Superior temporal gyrus (tissue), 1 donor: ENCODE measurements around the gene BTG1.
A peak's percentile ranks its signal among the peaks of the same experiment; 100 is the strongest.
"Not testable (repeated sequence)": the region's sequence is repeated elsewhere in the genome, so short reads cannot be mapped to it uniquely, and the experiment has no call there.

ENCODE experiments used
- DNase-seq: peaks from one replicate; pipeline ENCODE4 v3.0.0-alpha.2; 2016; ENCODE audit errors: extremely low spot score

The BTG1 gene

DNA sequence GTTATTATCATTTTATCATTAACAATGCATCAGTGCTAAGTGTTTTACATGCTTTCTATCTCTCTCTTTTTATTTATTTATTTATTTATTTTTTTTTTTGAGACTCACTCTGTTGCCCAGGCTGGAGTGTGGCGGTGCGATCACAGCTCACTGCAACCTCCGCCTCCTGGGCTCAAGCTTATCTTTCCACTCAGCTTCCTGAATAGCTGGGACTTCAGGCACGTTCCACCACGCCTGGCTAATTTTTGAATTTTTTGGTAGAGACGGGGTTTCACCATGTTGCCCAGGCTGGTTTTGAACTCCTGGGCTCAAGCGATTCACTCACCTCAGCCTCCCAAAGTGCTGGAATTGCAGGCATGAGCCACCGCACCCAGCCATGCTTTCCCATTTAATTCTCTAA, 3.9 kb upstream of the BTG1 start:
- DNase-seq: no peak

DNA sequence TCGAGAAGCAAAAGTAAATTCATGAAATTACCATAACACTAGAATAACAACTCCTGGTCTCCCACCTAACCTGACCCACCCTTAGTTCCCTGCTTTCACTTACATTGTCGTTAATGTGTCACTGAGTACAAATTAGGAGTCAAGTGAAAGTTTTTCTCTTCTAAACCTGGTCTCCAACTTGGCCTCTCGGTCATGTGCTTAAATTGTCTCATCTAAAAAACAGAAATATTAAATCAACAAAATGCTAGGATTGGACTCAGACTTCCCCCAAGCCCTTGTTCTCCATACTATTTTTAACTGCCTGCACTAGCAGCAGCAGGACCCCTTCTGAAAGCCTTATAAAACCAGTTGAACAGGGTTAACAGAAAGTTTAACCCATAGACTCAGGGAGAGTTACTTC, 1.8 kb upstream of the BTG1 start:
- DNase-seq: no peak

DNA sequence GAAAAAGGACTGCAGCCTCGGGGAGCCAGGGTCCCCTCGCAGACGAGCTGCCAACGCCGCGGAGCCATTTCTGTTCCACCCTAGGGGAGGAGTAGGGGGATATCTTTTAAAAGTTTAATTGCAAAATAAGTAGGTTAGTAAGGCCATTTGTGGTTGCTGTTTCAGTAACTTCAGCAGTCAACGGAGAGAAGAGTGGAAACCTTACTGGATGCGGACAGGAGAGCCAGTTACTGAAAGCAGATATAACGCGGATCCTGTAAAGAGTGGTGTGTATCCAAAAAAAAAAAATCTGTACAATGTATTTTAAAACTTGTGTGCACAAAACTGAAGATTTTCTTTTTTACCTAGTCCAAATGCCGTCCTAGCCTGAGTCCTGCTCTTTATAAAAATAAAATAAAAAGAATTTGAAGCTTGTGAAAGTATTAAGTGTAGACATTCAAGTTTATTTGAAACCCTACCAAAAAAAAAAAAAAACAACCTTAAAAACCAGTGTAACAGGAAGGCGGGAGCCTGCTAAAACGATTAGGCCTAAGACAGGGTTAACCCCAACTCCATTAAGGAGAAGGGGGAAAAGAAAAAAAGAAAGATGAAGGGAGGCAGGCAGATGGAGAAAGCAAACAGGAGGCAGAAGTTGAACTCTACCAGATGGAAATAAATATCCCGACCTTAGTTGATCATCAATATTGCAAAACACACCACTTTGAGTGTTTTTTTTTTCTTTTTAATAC, 1.0 kb upstream of the BTG1 start:
- DNase-seq: no peak

DNA sequence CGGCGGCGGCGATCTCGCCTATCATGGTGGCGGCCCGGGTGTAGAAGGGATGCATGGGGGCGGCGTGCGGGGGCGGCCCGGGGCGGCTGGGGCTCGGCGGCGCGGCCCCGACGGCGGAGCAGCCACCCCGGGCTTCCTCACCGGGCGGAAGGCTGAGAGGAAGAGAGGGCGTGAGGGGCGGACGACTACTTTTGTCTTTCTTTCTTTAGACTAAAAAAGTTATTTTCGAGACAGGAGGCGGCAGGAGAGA, 240 bp downstream of the BTG1 start:
- no peak for DNase-seq

GRCh38 chr12:92144631-92145480, 790 bp downstream of the BTG1 start:
- DNase-seq: no peak

DNA sequence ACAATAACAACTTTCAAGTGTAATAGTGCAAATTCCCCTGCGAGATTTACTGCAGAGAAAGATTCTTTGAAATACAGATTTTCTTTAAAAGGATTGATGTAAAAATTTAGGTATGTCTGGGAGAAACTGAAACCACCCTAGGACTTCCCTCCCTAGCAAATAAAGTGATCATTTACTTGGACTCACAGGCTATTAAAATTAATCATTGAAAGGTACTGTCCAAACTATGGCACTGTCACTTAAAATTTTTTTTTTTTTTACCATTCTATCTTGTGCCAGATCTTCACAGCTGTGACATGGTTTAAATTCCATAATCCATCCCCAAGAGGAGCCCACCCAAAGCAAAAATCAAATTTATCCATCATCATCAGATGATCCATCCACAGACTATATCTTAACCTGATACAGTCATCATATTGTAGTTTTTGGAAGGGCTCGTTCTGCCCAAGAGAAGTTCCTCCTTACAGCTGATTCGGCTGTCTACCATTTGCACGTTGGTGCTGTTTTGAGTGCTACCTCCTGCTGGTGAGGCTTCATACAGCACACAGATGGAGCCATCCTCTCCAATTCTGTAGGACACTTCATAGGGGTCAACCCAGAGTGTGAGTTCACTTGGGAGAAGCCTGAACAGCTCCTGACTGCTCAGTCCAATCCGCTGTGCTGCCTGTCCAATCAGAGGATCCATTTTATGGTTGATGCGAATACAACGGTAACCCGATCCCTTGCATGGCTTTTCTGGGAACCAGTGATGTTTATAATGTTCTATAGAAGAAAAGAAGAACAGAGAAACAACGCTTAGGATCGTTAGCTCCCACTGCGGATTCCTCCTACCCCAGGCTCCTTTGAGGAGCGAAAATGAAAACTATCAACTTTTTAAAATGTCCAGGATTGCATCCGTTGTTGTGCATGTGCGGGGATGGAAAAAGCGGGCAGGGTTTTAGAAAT, 1.7 kb downstream of the BTG1 start:
- peak; percentile 82 for DNase-seq

DNA sequence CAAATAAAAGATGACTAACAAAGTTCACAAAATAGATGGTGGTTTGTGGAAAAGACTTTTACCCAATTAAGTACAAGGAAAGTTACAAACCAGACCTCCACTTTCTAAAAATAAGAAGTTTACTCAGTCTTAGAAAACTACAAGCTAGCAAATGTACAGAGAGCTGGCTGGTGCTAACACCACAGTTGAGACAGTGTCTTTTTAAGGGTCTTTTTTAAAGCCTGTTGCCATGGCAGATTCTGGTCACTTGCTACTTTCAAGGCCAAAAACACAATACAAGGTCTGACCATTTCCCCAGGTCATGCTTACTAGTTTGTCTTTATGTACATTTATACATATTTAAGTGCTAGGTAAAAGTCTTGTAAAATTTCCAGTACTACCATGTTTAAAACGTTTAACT, 2.4 kb downstream of the BTG1 start:
- peak; percentile 45 for DNase-seq

- no peak for DNase-seq
Measured at GRCh38 chr12:92142251-92142926, 3.3 kb downstream of the BTG1 start.

DNA sequence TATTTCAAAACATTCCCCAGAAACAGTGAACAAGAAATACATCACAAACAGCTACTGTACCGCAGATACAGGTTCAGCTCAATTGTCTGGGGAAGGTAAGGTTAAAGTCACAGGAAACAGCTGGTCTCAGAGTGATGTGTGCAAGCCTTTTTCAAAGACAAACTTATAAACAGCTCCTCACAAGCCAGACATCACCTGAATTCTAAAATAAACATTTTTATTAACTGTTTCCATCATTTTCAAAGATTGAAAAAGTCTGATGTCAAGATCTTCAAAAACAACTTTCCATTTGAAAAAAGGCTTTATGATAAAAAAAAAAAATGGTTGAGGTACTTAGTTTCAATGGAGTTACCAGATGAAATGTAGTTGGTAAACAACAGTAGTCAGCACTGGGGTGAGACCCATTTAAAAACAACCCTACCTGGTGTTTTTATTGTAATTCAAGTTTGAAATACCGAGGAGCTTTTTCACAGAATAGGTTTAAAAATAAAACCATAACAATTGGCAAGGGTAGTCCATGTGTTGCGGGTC, 4.0 kb downstream of the BTG1 start:
- DNase-seq: no peak

DNA sequence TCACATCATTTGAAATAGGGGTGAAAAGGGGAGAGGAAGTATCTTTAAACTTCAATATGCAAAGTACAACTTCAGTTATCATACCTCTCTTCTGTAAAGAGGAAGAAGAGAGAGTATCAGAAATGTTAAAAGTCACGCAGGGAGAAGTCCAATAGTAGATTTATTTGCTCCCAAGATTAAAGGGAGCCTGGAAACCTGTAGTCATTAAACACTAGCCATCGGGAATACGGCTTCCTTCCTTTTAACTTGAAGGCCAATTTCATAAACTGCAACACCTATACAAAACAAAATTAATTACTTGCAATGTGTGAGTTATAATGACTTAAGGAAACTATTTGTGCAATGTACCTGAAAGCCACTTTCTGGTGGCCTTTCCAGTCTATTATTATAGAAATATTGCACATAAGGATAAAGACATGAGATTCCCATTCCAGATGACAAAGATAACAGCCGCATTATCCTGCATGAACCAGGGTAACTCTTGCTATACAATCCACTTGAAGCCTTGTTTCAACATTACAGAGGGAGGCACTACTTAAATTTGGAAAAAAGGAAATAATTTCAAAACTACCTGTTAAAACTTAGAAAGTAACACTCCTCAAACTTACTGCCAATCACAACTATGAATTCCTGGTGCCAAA, 4.6 kb downstream of the BTG1 start:
- no peak for DNase-seq

GRCh38 chr12:92140156-92140555, 5.5 kb downstream of the BTG1 start:
- DNase-seq: no peak

DNA sequence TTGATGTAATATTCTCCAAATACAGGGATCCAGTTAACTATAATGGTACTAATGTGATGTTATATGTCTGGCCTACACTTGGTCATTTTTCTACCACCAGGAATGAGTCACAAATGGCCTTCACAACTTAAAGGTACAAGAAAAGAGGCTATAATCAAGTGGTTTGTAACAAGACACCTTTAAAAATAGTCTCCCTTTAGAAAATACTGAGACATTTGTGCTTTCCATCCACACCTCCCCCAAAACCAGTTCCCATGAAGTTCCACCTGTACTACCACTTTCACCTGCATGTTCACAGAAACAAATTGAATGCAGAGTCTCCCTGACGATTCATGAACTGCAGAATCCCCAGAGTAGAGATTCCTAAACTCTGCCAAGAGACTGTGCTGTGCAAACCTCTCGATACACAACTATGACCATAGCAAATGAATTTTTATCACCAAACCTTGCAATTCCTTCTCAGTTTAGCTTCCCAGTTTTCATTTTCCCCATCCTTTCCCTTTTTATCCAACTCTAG, 6.0 kb downstream of the BTG1 start:
- no peak for DNase-seq

GRCh38 chr12:92138626-92139025, 7.0 kb downstream of the BTG1 start:
- no peak for DNase-seq

GRCh38 chr12:92138144-92138543, 7.5 kb downstream of the BTG1 start:
- no peak for DNase-seq

DNA sequence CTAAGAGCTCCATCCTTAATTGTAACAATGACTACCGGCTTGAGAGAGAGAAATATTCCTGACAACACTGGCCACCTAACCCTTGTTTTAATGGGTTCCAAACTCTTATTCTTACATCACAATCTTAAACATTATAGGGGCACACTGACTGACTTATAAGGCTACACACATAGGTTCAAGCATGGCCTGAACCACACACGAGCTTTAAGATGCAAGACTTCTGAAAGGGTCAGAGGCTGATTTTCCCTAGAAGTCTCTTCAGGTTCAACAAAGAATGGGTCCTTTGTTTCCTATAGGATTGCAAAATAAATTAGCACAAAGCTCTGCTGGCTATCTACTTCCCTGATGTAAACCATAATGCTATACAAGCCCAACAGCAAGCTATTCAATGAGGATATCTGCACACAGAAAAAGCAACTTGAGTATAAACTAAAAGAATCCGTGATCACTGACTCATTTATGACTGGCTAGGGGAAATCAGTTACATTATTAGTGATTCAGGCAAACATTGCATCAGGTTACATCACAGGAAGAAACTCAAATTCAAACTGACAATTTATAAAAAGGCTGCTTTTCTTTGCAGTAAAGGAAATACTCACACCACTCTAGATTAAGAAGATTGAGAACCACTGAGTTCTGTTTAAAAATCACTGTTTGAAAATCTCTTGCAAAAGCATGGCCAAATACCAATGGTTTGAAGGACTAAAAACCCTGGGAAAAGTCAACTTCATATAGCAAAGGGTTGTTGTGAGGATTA, 8.5 kb downstream of the BTG1 start:
- no peak for DNase-seq

- no peak for DNase-seq
Measured at GRCh38 chr12:92136026-92136730, 9.5 kb downstream of the BTG1 start.

DNA sequence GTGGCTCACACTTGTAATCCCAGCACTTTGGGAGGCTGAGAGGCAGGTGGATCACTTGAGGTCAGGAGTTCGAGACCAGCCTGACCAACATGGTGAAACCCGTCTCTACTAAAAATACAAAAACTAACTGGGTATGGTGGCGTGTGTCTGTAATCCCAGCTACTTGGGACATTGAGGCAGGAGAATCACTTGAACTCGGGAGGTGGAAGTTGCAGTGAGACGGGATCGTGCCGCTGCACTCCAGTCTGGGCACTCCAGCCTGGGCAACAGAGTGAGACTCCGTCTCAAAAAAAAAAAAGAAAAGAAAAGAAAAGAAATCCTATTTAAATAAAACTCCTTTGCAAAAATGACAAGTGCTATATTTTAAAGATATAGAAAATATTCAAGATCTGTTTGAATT, 10.1 kb downstream of the BTG1 start:
- DNase-seq: not testable (repeated sequence)

GRCh38 chr12:92134638-92135274, 10.9 kb downstream of the BTG1 start:
- no peak for DNase-seq
